GM10847 (cell line): ENCODE measurements around the gene ZNF280D.

ENCODE experiments used
- POLR2A ChIP-seq: IDR thresholded peaks from 2 replicates; pipeline ENCODE4 v1.6.1; 2011; ENCODE audit not compliant: insufficient read length; ENCODE audit errors: extremely low read depth

ZNF280D gene

DNA sequence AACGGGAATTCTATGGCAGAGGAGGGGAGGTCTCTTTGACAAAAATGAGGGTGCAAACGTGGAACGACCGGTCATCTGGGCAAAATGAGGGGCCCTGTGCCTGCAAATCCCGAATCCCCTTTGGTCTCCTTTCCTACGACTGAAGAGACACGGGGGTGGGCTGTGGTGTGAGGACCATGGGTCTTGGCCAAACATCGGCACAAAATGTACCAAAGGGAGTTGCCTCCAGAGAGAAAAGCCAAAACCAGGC is 498 bp downstream of the ZNF280D start:
- no peak for TF ChIP-seq POLR2A

DNA sequence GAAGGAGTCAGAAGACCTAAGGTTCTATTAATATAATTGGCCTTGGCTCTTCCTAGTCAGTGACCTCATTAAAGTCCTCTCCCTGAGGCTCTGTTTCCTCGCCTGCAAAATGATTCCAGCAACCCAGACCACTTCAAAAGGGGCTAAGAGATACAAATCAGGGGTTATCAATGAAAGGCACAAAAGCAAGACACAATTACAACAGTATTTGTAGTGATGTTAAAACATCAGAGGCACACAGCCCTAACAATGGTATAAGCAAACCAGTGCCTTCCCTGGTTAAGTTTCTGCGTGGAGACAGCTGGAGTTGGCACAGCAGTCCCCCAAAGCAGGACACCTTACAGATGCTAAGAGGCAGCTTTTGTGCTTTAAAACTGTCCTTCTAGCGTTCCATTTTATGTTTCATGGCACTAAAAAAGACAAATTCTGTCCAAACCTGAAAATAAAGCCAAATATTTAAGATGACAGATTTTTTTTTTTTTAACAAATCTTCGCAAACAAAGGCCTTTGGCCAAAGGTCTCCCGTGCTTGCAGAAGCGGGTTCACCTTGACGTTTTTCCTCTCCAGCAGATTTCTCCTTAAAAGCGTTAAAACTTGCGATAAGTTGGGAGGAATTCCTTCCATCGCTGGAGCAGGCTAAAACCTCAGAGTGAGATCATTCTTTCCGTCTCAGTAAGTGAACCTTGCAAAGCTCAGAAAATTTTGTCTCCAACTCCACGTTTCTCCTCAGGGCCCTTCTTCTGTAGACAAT is 999 bp downstream of the ZNF280D start:
- no peak for TF ChIP-seq POLR2A

DNA sequence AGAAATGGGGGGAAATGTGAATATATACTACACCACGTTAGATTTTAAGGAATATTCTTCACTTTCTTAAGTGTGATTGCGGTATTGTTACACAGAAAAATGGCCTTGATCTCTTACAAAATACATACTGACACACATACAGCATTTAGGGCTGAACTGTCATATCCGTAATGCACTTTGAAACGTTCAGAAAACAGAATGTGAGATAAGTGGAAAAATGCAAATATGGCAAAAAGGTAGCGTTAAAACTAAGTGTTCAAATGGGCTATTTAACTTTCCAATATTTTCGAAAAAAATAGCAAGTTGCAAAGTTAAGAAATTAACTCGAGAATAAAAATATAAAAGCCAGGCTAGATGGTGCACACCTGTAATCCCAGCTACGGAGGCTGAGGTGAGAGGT is 1.8 kb downstream of the ZNF280D start:
- no peak for TF ChIP-seq POLR2A

DNA sequence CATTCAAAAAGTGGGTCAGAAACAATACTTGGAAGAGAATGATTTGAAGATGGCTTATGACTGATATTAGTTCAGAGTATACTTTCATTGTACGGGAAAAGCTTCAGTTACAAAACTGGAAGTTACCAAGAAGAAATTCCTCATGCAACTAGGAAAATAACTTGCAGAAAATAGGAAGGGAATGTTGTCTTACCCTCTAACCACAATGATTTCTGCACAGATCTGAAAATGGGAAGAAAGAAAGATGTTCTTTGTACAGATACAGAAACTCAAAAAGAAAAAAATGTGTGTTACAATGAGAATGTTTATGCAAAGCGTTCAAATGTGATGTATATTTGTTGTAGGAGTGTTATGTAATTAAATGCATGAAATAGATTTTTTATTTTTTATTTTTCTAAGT is 3.7 kb downstream of the ZNF280D start:
- TF ChIP-seq POLR2A = no peak

DNA sequence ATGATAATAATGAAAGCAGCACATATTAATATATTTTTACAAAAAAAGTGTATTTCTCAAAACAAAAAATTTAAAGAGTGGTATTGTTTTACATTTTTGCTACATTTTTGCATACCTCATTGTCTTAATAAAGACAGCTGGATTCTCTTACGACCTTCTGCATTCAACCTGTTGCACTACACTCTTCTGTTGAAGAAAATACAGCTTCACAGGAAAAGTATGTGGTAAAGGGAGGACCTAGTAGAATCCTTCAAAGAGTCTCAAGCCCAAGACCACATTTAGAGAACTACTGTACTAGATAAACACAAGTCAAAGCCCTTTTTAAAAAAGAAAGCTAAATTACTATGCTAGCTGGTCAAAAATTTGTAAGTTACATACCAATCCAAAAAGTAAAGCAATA is 7.9 kb downstream of the ZNF280D start:
- TF ChIP-seq POLR2A = no peak

DNA sequence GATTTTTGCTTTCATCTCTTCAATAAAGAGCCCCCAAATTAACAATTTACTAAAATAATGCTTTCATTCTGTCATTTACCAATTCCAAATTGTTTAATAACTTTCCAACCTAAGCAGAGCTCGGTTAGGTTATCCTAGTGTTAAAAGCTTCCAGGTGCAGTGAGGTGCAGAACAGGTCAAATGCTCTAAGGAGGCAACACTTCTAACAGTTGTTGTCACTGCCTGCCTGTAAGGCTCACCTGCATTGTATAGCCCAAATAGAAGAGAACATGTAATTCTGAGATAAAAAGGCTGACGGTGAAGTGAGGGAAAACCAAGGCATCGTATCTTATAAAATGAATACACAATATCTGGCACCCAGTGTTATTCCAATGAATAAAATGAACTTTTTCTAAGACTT is 9.1 kb downstream of the ZNF280D start:
- TF ChIP-seq POLR2A = no peak

DNA sequence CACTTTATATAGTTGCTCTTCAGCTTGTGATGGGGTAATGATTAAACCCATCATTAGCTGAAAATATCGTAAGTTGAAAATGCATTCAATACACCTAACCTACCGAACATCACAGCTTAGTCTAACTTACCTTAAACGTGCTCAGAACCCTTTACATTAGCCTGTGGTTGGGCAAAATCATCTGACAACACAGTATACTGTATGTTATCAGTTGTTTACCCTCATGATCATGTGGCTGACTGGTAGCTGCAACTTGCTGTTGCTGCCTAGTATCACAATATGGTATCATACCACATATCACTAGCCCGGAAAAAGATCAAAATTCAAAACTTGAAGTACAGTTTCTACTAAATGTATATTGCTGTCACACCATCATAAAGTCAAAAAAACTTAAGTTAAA is 9.5 kb downstream of the ZNF280D start:
- TF ChIP-seq POLR2A = no peak

DNA sequence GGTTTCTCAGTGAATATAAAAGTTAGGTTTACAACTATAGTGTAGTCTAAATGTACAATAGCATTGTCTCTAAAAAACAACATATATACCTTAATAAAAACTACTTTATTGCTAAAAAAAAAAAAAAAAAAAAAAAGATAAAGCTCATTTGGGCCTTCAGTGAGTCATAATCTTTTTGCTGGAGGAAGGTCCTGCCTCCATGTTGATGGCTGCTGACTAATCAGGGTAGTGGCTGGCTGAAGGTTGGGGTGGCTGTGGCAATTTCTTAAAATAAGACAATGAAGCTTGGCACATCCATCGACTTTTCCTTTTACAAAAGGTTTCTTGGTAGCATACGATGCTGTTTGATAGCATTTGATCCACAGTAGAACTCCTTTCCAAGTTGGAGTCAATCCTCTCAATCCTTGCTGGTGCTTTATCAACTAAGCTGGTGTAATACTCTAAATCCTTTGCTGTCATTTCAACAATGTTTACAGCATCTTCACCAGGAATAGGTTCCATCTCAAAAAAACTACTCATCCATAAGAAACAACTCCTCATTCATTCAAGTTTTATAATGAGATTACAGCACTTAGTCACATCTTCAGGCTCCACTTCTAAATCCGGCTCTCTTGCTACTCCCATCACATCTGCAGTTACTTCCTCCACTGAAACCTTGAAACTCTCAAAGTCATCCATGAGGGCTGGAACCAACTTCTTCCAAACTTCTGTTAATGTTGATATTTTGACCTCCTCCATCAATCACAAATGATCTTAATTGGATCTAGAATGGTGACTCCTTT is 13.3 kb downstream of the ZNF280D start:
- no peak for TF ChIP-seq POLR2A

DNA sequence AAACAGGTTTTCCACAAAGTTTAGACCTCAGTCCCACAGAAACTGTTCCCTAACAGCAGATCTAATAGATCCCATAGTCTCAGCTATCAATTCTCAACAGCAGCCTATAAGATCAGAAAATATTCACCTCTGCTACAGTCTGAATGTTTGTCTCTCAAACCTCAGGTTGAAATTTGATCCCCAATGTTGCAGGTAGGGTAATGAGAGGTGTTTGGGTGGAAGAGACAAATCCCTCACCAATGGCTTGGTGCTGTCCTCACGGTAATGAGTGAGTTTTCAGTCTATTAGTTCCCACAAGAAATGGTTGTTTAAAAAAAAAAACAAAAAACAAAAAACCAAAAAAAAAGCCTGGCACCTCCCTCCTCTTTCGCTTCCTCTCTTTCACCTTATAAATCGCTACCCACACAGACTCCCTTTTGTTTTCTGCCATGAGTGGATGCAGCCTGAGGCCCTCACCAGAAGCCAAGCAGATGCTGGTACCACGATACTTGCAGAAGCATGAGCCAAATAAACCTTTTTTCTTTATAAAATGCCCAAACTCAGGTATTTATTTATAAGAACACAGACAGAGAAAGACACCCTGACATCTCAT is 14.2 kb downstream of the ZNF280D start:
- no peak for TF ChIP-seq POLR2A

DNA sequence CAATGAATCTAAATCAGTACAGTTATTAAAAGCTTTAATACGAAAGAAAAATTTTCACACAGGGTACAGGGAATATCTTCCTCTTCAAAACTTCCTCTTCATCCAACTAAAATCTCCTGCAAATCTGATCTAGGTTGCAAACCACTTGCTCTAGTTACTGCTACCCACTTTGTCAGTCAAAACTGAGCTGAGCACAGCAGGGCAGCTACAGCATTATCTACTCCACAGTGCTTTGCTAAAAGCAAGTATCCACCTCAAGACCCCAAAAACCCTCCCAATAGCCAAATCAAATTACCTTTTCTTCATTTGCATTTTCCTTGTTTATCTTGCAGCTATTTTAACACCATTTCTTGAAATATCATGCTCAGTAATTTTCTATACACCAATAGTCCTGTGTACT is 14.7 kb downstream of the ZNF280D start:
- no peak for TF ChIP-seq POLR2A

DNA sequence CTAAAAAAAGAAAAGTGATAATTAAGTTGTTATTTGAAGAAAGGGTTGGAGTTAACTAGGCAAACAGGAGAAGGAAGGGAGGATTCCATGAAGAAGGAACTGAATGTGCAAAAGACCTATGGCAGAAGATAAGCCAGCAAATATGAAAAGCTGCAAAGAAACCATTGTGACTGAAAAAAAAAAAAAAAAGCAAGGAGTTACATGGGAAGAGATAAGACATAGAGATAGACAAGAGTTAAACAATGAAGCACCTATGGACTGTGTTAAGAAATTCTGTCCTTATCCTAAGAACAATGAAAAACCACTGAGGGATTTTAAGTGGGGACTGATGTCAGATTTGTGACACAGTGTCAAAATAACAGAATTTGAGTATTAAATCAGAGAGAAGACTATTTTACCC is 17.0 kb downstream of the ZNF280D start:
- TF ChIP-seq POLR2A = no peak

DNA sequence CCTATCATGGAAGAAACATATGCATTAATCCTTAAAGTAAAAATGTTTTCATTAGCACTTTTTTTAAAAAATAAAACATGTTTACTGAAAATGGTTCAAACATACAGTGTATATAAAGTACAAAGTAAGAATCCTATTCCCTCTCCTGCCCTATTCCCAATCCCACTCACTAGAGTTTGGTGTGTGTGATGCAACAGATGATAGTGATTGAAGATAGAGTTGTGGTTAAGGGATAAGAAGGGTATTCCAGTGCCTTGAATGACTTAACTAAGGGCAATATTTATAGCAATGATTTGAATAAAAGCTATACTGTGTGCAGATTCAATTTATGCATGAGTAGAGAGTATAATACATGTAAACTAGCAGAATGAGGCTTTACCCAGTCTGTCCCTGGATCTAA is 18.1 kb downstream of the ZNF280D start:
- no peak for TF ChIP-seq POLR2A

DNA sequence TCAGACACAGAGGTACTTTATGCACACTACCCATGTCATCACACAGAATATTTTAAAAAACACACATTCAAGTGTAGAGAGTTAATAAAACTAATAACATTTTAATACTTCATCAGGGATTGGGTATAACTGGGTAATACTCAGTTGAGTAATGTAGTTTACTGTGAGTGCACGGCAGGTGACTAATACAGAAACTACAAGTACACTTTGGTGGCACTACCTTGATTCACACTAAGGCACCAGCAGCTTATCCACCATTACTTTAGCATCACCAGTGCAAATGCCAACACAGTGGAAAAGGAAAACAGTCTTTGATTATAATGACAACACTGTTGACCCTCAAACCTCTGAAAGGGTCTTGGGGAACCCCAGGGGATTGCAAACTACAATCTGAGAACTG is 33.6 kb downstream of the ZNF280D start:
- no peak for TF ChIP-seq POLR2A

DNA sequence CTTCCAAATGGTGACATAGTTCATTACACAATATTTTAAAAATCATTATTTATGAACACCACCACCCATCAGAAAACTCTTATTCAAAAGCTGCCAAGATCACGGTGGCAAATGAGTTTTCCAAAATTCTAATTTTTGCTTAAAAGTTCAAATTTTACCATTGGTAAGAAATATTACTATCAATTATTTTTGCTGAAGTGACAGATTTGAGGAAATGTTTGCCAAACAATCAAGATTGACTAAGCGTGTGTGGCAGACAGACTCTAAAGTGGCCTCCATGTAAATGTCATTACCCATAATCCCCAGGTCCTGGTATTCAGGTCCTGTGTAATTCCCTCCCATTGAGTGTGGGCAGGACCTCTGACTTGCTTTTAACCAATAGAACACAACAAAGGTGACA is 35.0 kb downstream of the ZNF280D start:
- no peak for TF ChIP-seq POLR2A

DNA sequence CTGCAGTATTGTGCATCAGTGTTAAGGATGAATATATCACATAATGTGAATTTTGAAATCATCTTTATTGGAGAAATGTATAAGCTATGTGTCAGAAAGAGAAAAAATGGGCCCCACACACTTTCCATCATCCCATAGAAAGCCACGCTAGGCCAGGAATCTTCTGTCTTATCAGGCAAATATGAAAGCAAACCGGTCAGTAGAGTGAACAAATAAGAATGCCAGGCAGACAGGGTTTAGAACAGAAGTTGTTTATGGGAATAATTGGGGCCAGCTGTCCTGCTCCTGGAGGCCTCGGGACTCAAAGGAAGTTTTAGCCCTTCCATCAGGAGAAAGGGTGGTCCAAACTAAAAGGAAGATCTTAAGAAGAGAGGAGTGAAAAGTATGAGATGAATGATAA is 39.5 kb downstream of the ZNF280D start:
- no peak for TF ChIP-seq POLR2A

DNA sequence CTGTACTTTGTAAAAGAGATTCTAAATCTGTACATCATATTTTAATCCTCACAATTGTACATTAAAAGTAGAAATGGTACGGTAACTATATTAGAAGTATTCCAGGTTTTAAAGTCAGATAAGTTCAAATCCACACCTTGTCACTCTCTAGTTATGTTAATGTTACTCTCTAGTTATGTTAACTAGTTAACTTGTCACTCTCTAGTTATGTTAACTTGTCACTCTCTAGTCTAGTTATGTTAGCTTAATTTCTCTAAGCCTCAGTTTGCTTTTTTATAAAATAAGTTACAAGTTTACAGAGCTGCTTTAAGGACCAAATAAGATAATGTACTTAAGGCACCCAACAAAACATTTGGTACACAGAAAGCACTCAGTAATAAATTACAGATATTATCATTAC is 42.6 kb downstream of the ZNF280D start:
- no peak for TF ChIP-seq POLR2A

DNA sequence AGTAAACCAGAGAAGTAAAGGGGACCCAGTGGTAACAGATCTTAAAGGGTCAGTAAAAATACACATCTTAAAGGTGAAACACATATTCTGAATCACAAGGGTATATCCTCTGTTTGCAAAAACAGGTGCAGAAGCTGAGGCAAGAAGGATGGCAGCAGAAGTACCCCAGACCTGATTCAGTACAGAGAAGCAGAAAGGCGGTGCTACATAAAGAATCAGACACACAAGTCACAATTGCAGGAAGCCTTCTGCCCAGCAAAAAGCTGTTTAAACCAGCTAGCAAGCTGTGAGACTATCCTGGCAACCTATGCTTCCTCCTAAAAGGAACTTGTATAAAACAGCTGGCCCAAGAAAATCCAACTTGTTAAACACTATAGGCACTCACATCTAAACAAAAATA is 49.4 kb downstream of the ZNF280D start:
- TF ChIP-seq POLR2A = no peak
